OCI-LY1 (cell line): ENCODE results near the gene SMIM31.

ENCODE experiments used
- H2AFZ ChIP-seq: fragments of 200-600 bp; sonication (generic), shearing (Covaris generic); 2 replicates; pipeline ENCODE4 v1.6.0; 2014; ENCODE audit warnings: antibody characterized with exemption, mild to moderate bottlenecking, low read length
- H3F3A ChIP-seq: fragments of 200-600 bp; sonication (generic), shearing (Covaris generic); 2 replicates; pipeline ENCODE4 v1.6.0; 2014; ENCODE audit warnings: mild to moderate bottlenecking, antibody characterized with exemption, low read length, moderate library complexity; ENCODE audit not compliant: insufficient read depth
- H3K27ac ChIP-seq: fragments of 200-600 bp; sonication (generic); 2 replicates; pipeline ENCODE4 v1.5.1; 2014; ENCODE audit warnings: low read length, mixed run types, mild to moderate bottlenecking, low read depth; ENCODE audit not compliant: poor library complexity, severe bottlenecking
- H3K27me3 ChIP-seq: fragments of 200-600 bp; sonication (generic); 2 replicates; pipeline ENCODE4 v1.6.0; 2014; ENCODE audit warnings: antibody characterized with exemption, mild to moderate bottlenecking, low read length, moderate library complexity; ENCODE audit not compliant: insufficient read depth
- H3K36me3 ChIP-seq: fragments of 200-600 bp; sonication (generic); 2 replicates; pipeline ENCODE4 v1.6.1; 2014; ENCODE audit warnings: mild to moderate bottlenecking, antibody characterized with exemption, low read length, moderate library complexity, mixed read lengths; ENCODE audit not compliant: insufficient read depth
- H3K4me1 ChIP-seq: fragments of 200-600 bp; sonication (generic); 2 replicates; pipeline ENCODE4 v1.5.1; 2014; ENCODE audit warnings: mild to moderate bottlenecking, low read length, moderate library complexity; ENCODE audit not compliant: insufficient read depth, severe bottlenecking
- H3K4me2 ChIP-seq: fragments of 200-600 bp; sonication (generic), shearing (Covaris generic); 2 replicates; pipeline ENCODE4 v1.6.1; 2014; ENCODE audit warnings: low read length
- H3K4me3 ChIP-seq: fragments of 200-600 bp; sonication (generic); 2 replicates; pipeline ENCODE4 v1.5.1; 2014; ENCODE audit warnings: low read length, low read depth, mild to moderate bottlenecking, mixed read lengths; ENCODE audit not compliant: poor library complexity, severe bottlenecking
- H3K79me2 ChIP-seq: fragments of 200-600 bp; shearing (Covaris generic); 2 replicates; pipeline ENCODE4 v1.6.1; 2016; ENCODE audit warnings: mixed run types, low read length, mixed read lengths; ENCODE audit not compliant: insufficient read depth
- H3K9ac ChIP-seq: fragments of 200-600 bp; sonication (generic), shearing (Covaris generic); 2 replicates; pipeline ENCODE4 v1.6.1; 2014; ENCODE audit warnings: mild to moderate bottlenecking, low read length, mixed read lengths
- H3K9me2 ChIP-seq: fragments of 200-600 bp; sonication (generic), shearing (Covaris generic); 2 replicates; pipeline ENCODE4 v1.6.1; 2014; ENCODE audit warnings: low read depth, mild to moderate bottlenecking, low read length, mixed read lengths
- H3K9me3 ChIP-seq: fragments of 200-600 bp; shearing (Covaris generic); 2 replicates; pipeline ENCODE4 v1.6.1; 2014; ENCODE audit warnings: low read length, mixed read lengths
- H4K20me1 ChIP-seq: fragments of 200-600 bp; sonication (generic), shearing (Covaris generic); 2 replicates; pipeline ENCODE4 v1.6.0; 2016; ENCODE audit warnings: mild to moderate bottlenecking, low read length; ENCODE audit not compliant: insufficient read depth
- CTCF ChIP-seq: fragments of 200-600 bp; sonication (generic), shearing (Covaris generic); IDR thresholded peaks from 2 replicates; pipeline ENCODE4 v1.5.1; 2017; ENCODE audit warnings: mild to moderate bottlenecking, antibody characterized with exemption, low read length, moderate library complexity, mixed read lengths
- EZH2 ChIP-seq: fragments of 200-600 bp; sonication (generic), shearing (Covaris generic); IDR thresholded peaks from 2 replicates; pipeline ENCODE4 v1.8.0; 2017; ENCODE audit warnings: borderline replicate concordance, mixed run types, mild to moderate bottlenecking, antibody characterized with exemption, low read length, moderate library complexity, mixed read lengths

The SMIM31 gene

GRCh38 chr4:164731827-164732474 is 22.0 kb upstream of the SMIM31 start:
- no peak overlapping the region for H3K27ac ChIP-seq
- H3K4me2 ChIP-seq = no peak overlapping the region
- H2AFZ ChIP-seq = no peak overlapping the region
- H3K9me2 ChIP-seq = no peaks in the 10 kb centered on the region
- H3K27me3 ChIP-seq = no peaks in the 10 kb centered on the region
- no peak overlapping the region for H3K4me3 ChIP-seq
- no peaks in the 10 kb centered on the region for H3K36me3 ChIP-seq
- no peaks in the 10 kb centered on the region for H4K20me1 ChIP-seq
- peak; percentile 92 for TF ChIP-seq CTCF
- TF ChIP-seq EZH2 = no peak
- H3K79me2 ChIP-seq = no peaks in the 10 kb centered on the region
- H3K9me3 ChIP-seq = no peaks in the 10 kb centered on the region
- no peaks in the 10 kb centered on the region for H3K4me1 ChIP-seq
- H3K9ac ChIP-seq = no peak overlapping the region
- H3F3A ChIP-seq = no peaks in the 10 kb centered on the region

DNA sequence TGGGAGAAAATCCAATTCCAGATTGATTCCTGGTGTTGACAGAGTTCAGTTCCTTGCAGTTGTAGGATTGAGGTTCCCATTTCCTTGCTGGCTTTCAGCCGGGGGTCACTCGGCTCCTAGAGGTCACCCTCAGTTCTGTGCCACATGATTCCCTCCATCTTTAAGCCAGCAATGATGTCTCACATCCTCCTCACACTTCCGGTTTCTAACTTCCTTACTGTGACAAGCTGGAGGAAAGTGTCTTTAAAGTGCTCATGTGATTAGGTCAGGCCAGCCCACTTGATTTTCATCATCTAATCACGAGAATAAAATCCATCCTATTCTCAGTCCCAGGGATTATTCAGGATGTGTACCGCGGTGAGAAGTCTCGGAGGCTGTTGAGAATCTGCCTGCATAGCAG is 19.4 kb upstream of the SMIM31 start:
- Histone ChIP-seq H2AFZ (no peak overlapping the region), H3K4me1 (no peaks in the 10 kb centered on the region), H3K27ac (no peak overlapping the region), H3K9ac (no peak overlapping the region), H3K27me3 (no peaks in the 10 kb centered on the region), H3K36me3 (no peaks in the 10 kb centered on the region), H3K79me2 (no peaks in the 10 kb centered on the region), H3K9me2 (no peaks in the 10 kb centered on the region), H3K9me3 (no peaks in the 10 kb centered on the region), H4K20me1 (no peaks in the 10 kb centered on the region), H3F3A (no peaks in the 10 kb centered on the region), H3K4me3 (no peak overlapping the region), H3K4me2 (no peak overlapping the region)
- no peak for TF ChIP-seq EZH2
- TF ChIP-seq CTCF = no peak

- no peak for TF ChIP-seq EZH2
- peak; percentile 18; the same call in 1 of the 2 replicates for TF ChIP-seq CTCF
- Histone ChIP-seq H3K4me3 (no peak overlapping the region), H3K9ac (no peak overlapping the region), H3K4me2 (no peak overlapping the region), H4K20me1 (no peaks in the 10 kb centered on the region), H3K9me2 (no peaks in the 10 kb centered on the region), H3F3A (no peaks in the 10 kb centered on the region), H3K27ac (no peak overlapping the region), H3K36me3 (no peaks in the 10 kb centered on the region), H3K79me2 (no peaks in the 10 kb centered on the region), H3K4me1 (no peaks in the 10 kb centered on the region), H3K27me3 (no peaks in the 10 kb centered on the region), H2AFZ (no peak overlapping the region), H3K9me3 (no peaks in the 10 kb centered on the region)
These were observed 5.6 kb upstream of the SMIM31 start for GRCh38 chr4:164748375-164748774.
